OCI-M2 (cell line): ENCODE data around the gene KCNQ1OT1.

Source experiments
- DNase-seq: peaks from one replicate; lab custom pipeline; 2025; ENCODE audit not compliant: unreplicated experiment; lab: John Stamatoyannopoulos, UW

The KCNQ1OT1 gene

DNA sequence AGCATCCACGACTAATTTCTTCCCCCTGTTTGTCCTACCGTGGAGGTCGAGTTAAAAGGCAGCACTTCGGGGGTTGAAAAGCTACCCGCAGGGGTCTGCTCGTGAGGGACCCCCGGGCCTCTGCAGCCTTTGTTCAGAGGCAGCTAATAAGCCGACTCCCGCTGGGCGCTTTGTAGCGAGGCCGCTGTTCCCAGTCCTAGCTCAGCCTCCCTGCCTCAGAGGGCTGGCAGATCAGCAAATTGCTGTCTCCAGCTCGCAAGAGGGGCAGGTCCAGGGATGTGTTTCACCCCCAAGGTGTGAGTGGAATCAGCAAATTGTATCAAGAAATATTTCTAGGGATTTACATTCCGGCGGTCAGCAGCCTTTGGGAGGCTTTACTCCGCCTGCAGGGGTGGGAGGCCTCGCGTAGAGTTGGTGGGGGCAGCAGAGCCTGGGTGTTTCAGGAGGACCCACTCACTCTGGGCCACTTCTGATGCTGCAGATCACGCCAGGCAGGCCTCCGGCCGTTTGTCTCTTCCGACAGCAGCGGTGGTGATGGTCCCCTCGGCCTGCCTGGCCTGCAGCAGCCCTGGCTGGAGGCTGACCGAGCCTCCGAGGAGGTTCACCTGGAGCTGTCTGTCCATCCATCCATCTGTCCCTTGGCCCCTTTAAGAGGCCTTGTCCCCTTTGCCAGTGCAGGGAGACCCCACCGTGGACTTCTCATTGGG is 21.6 kb upstream of the KCNQ1OT1 start:
- no peak for DNase-seq

DNA sequence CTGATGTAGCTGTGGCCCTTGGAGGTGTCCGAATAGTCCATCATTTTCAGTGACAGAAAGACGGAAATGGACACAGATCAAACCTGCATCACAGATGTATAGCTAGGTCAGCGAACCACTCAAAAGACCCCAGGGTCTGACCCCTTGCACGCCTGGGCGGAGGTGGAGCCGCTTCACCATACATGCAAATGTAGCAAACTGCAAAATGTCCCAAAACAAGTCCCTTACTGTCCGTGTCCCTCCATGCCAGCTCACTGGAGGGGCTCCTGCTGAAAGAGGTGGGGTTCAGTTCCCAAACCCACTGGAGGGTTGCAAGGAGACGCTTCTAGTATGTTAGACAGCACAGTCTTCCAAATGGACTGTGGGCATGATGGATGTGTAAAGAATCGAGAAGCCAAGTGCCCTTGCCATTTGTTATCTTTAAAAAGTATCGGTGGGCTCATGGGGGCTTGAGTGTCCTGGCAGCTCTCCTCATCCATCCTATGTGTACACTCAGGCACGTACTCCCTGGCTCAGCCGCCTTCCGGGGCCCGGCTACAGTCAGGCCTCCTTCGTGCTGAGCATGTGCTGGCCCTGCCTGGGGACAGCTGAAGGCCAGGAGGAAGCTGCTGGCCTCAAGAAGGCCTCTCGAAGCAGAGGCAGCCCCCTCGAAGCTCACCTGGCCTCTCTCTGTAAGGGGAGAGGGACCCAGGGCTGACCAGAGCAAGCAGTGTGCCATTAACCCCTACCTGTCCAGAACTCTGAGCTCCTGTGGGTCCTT is 20.2 kb upstream of the KCNQ1OT1 start:
- DNase-seq: no peak

DNA sequence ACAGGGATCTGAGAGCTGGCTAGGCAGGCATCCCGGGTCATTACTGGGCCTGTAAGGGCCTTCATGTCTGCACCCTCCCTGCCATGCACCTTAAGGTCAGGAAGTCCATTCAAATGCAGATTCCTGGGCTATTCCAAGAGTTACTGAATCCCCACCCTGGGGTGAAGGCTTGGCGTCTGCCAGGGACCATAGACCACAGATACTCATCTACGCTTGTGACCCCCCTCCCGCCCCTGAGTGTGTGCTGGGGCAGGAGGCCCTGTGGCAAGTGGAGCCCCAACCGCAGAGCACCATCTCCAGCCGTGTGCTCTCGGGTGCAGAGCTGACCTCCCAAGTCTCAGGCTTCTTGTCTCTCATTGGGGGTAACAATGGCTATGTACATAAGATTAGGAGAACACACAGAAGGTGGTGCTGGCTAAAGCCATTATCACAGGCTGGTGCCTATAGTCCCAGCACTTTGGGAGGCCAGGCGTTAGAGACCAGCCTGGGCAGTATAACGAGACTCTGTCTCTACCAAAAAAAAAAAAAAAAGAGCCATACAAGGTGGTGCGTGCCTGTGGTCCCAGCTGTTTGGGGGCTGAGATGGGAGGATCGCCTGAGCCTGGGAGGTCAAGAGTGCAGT is 19.1 kb upstream of the KCNQ1OT1 start:
- no peak for DNase-seq

DNA sequence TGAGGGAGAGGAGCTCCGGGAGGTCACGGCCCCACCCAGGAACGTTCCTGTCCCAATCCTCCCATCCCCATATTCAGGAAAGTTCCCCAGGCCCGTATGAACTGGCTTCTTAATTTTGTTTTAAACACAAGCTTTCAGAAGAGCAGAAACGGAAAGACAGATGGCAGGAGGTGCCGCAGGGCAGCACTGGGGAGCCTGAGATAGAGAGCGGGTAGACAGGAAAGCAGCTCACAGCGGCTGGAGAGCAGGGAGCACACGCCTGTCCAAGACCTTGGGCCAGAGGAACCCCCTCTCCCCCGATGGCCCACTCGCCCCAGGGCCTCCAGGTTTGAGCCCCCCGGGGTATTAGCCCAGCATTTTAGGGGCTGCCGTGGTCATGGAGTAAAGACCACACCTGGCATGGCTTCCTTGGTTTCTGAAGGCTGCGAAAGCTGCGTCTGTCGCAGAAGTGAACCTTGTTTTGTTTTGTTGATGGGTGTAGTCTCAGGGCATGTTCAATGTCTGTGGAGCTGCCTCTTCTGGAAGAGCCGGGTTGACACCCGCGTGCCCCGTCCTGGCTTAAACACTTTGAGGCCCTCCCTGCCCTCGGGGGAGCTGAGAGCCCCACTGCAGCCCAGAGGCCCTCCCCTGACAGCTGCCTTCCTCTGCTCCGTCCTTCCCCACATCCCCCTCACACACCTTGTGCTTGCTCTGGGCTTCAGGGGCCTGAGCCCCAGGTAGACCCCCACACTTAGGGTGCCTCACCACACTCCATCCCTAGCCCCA is 17.9 kb upstream of the KCNQ1OT1 start:
- no peak for DNase-seq

DNA sequence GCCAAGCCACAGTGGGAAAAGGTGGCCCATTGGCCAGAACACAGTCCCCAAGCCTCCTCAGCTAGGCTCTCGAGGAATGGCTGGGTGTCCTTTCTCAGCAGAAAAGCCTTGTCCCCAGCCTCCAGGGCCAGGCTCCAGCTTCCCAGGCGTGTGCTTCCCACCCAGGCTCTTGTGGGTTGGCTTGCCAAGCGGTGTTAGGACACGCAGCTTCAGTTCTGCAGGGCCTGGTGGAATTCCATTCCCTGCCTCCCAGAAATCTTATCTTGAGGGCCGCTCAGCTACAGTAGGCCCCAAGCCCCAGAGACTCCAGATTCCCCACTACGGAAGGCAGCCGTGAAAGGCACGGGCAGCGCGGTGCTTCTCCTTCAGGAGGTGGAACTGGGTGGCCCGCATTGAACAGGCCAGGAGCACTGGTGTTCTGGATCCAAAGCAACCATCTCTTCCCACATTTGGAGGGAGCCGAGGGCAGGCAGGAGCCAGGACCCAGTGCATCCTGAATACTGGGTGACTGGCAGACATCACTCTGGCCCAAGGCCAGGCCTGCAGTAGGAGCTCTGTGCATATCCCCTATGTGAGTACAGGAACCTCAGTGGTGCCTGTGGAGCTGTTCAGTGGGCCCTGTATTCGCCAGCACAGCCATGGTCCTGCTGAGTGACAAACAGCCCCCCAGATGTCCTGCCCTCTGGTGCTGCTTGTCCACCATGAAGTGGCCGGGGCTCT is 16.7 kb upstream of the KCNQ1OT1 start:
- DNase-seq: no peak

DNA sequence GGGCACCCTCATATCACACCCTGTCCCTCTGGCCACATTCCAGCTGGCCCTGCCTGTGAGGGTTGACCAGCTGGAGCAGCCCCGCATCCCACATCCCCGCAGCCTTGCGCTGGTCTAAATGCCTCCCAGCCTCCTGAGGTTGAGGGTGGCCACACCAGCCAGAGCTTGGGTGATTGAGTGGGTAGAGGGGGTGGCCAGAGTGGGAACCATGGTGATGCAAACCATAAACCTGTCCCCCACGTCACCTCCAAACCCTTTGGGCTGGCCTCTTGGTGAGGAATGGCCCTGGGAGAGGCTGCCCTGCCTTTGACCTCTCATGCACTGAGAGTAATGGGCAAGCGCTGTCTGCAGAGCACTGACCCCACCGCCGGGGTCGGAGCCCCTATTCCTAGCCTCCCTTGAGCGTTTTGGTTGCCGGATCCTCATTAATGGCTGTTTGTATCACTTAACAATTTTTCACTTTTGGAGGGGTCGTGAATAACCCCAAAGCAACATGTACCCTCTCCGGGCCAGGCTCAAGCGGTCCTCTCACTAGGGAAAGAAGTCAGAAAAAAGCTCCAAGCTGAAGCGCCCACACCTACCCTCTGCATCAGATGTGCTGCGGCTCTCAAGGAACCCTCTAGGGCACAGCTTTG is 16.0 kb upstream of the KCNQ1OT1 start:
- no peak for DNase-seq

DNA sequence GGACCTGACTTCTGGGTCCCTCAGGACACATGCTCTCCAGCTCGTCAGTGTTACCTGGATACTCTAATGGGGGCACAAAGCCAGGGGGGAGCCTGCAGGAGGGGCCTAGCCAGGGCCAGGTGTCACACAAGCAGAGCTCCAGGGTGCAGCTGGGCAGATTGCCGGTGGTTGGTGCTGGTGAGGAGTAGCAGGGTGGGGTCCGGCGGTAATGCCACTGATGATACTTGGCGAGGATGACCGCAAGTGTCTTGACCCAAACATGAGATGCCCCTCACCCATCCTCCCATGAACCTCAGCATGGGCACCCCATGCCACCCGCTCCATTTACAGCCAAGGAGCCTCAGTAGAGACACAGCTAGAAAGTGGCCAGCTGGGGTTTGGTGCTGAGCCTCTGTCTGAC is 15.1 kb upstream of the KCNQ1OT1 start:
- no peak for DNase-seq

DNA sequence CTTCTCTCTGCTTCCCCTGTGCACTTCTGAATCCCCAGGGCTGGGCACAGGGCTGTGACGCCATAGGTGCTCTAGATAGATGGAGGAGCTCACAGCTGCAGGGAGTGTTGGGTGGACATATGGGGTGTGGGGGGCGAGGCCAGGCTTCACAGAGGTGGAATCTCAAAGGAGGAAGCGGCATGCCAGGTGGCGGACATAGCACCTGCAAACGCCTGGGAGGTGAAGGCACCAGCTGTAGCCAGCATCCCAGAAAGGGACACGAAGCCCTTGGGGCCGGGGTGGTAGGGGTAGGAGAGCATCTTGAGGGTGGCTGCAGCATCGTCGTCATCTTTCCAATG is 14.6 kb upstream of the KCNQ1OT1 start:
- no peak for DNase-seq

DNA sequence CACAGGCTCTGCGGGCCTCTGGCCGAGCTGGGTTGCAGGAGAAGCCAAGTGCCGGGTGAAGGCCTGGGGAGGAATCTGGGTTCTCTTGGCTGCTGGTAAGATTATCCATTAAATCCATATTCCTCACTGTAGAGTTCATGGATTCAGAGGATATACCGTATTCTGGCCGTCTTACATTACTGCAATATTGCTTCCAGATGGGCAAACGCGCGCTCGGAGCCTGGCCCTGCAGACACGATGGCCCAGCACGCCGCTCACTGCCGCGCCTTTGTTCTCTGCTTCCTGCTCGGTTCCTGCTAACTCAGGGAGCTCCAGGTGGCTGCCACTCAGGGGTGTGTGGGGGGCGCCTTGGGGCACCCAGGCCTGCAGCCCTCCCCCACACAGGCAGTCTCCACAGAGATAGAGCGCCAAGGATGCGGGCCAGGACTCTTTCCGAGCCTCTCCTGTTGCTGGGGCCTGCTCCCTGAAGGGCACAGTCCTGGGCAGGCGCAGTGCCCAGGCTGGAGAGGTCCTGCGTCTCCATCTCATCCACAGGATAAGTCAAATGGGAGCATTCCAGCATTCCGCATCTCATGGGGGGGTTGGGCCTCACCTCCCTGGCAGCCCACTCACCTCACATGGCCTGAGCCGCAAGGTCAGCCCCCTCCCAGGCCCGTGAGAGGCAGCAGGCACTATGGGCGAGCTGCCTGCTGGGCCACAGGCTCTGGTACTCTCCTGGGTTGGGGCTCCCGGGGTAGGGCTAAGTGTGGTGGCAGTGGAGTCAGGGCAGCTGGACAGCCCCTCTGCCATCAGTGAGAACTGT is 14.1 kb upstream of the KCNQ1OT1 start:
- no peak for DNase-seq

DNA sequence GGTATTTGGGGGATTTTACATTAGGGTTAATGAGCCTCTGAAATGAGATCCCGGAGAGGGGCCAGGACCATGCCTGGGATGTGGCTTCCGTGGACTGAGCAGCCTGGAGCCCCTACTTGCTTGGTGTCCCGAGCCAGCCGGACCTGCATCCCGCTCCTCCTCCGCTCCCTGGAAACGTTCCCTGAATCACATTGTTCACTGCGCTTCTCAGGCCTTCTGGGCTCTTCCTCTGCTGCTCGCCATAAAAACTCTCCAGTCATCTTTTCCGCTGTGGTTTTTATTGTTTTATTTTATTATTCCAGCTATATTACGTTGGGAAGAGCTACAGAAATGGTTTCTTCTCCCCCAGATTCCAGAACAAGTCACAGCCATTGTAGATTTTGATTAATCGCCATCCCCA is 13.3 kb upstream of the KCNQ1OT1 start:
- DNase-seq: no peak

DNA sequence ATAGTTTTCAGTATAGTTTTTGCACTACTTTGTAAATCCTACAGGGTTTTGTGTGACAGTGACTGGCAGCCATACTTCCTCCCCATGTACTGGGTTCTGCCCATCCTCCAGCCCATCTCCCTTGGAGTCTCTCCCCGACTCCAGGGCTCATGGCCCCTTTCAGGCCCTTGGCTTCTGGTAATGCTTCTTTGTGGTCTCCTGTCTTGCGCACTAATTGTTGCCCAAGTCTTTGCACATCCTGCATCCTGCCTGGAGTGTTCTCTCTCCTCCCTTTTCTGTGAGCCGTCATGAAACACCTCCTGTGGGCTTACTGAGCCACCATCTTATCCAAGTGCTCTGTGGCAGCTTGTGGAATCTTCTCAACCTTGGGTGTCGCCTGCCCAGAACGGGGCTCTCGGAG is 11.4 kb upstream of the KCNQ1OT1 start:
- DNase-seq: no peak

DNA sequence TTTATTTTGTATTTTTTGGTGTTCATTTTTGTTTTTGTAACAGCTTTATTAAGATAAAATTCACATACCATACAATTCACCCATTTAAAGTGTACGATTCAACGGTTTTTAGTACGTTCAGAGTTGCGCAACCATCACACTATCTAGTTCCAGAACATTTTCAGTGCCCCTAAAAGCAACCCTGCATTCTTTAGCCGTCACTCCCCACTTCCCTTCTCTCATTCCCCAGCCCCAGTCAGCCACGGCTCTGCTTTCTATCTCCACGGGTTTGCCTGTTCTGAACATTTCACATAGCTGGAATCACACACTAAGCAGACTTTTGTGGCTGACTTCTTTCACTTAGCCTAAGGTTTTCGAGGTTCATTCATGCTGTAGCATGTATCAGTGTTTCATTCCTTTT is 9.6 kb upstream of the KCNQ1OT1 start:
- no peak for DNase-seq

DNA sequence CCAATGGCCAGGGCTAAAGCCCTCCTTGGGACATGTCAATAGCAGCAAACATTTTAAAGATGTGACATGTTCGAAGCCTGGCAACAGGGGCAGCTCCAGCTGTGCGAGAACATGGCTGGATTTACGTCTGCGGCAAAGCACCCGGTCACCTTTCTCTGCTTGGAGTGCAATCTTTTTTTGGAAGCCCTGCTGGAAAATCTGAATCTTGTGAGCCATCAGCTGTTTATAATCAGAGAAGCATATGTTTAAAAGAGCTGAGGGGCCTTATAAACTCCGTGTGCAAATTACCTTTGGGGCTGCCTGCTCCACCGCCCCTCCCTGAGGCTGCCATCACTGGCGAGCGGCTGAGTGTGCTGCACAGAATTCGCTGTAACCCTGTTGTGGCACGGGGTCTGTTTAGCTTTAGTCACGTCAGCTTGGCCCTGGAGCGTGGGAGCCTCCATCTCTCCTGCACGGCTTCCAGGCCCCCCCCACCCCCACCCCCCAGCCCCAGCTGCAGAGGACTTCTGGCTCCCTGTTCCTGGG is 9.0 kb upstream of the KCNQ1OT1 start:
- no peak for DNase-seq

DNA sequence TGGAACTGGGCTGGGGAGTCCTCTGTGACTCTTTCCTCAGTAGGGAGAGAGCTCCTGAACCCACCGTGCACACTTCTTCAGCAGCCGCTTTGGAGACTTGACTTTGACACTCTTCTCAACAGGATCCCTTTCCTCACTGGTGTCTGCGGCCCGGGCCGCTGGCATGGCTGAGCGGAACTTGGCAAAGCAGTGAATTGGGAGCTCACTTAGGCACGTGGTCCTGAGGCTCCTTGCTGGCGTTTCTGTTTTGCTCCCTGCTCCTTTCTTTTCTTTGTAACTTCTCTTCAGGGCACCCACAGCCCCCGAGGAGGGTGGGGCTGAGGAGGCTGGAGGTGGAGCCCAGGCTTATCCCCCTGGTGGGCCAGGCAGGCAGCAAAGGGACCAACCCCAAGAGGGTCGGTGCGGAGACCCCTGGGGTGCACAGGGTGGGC is 8.4 kb upstream of the KCNQ1OT1 start:
- DNase-seq: no peak

DNA sequence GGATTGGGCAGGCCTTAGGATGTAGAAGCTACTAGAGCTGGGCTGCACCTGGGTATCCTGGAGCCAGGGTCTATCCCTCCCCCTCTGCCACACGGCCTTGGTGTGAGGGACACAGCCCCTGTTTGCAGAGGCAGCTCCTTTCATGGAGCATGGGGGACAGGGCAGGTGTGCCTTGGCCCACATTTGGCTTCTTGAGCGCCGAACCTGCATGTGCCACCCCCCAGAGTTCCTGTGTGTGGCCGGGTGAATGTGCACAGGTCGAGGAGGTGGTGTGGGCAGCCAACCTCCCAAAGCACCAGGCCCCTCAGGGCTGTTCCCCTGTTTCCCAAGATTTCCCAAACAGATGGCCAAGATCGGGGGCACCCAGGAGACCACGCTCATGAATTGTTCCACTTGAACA is 7.9 kb upstream of the KCNQ1OT1 start:
- no peak for DNase-seq

DNA sequence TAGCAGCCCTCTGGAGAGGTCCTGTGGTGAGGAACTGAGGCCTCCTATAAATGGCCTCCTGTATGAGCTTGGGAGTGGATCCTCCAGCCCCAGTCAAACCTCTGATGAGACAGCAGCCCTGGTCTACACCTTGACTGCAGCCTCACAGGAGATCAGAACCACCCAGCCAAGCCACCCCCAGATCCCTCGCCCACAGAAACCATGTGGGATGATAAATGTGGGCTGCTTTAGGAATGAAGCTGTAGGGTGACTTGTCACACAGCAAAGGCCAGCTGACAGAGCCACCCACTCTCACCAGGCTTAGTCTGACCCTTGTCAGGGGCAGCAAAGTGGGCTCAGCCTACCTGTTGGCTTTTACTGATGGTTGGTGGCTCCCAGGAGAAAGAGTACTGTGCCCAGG is 6.5 kb upstream of the KCNQ1OT1 start:
- no peak for DNase-seq

DNA sequence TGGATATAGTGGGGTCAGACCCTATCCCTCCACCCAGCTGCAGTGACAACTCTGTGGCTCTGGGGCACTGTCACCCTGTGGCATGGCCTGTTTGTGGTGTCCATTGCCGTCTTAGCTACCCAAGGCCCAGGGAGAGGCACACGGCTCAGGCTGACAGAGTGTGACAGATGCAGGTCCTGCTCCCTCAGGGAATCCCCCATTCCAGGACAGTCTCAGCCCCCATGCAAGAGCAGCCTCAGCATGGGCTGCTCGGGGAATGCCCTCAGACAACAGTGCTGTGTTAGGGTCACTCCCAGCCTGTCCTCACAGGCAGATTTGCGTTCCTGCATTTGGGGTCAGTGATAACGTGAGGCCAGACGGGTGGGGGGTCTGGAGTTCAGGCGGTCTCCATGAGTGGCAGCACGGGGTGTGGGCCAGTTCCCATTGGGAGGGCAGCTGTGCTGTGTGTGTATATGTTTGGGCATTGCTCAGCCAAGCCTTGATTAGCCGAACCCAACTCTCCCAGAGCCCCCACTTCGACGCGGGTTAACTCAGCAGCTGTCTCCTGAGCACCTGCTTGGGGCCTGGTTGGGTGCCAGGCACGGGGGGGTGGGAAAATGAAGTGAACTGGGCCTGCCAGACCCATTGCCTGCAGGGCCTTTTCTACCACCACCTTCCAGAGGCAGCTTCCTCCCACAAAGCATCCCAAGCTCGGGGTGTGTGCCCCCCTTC is 5.3 kb upstream of the KCNQ1OT1 start:
- no peak for DNase-seq

DNA sequence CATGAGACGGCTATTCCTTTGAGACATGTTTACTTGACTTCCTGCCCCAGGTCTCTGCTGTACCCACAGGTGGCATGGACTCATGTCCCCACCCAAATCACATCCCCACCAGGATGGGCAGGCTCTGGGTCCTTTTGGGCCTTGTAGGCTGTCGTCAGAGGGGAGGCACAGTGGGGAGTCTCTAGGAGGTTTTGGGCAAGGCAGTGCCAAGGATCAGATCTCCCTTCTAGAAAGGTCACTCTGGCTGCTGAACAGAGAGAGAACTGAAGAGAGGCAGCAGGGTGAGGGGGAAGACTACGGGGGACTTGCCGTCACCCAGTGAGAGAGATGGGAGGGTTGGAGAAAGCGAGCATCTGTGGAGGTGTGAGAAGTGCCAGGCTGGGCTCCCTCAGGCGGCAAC is 4.6 kb upstream of the KCNQ1OT1 start:
- no peak for DNase-seq
